SH-SY5Y (cell line): ENCODE measurements around the gene PCDH1.

ENCODE experiments used
- GATA2 ChIP-seq: IDR thresholded peaks from 2 replicates; pipeline ENCODE4 v1.6.1; 2011; ENCODE audit warnings: mild to moderate bottlenecking, low read depth, low read length
- GATA3 ChIP-seq: IDR thresholded peaks from 2 replicates; pipeline ENCODE4 v1.6.1; 2011; ENCODE audit warnings: low read depth, mild to moderate bottlenecking, low read length, moderate library complexity

DNA sequence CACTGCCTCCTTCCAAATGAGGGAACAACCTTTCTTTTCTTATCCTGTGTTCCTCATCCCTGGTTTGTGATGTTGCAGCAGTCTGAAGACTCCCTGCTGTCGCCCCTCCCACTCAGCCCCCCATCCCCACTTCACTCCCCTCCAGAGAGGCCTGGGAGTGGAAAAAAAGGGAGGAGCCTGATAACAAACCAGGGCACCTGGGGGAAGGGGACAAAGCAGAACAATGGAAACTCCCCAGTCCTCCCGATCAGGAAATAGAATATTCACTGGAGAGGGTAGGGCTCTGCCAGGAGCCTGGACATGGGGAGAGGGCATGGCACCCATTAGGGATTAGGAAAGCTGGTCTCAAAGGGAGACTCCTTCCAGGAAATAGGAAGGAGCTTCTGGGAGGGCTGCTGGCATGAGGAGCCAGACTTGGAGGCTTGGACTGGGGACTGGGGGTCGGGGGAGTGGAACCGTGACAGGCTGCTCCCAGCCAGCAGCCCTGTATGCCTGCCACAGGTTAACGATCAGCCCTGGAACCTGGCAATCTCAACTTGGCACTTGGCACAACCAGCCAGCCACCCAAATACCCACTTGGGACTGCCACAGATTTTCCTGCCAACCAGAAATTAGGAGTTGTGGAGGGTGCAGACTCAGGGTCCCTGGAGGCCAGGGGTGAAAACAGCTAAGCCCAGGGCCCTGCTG is 20.0 kb downstream of the PCDH1 start:
- no peak for TF ChIP-seq GATA3
- no peak for TF ChIP-seq GATA2
